ENCODE data around the gene MLPH.

MLPH gene

DNA sequence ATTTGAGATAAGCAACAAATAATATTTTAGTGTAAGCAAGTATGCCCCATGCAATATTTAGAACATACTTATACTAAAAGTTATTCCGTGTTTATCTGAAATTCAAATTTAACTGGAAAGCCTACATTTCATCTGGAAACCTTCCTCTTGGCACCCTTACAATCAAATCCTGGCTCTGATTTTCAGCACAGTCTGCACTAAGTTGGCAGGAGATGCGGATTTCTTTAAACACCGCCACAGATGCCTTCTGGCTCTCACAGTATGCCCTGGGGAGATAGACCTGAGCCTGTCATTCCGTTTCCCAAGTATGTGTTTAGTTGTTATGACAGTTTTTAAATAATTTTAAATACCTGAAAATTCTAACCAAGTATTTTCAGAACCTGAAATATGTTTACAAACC lies 7.3 kb upstream of the MLPH start:
- DNase-seq (ENCODE audit: low spot score), result no peak

GRCh38 chr2:237480556-237480955 lies 6.5 kb upstream of the MLPH start:
- no peak for DNase-seq (ENCODE audit: low spot score)

DNA sequence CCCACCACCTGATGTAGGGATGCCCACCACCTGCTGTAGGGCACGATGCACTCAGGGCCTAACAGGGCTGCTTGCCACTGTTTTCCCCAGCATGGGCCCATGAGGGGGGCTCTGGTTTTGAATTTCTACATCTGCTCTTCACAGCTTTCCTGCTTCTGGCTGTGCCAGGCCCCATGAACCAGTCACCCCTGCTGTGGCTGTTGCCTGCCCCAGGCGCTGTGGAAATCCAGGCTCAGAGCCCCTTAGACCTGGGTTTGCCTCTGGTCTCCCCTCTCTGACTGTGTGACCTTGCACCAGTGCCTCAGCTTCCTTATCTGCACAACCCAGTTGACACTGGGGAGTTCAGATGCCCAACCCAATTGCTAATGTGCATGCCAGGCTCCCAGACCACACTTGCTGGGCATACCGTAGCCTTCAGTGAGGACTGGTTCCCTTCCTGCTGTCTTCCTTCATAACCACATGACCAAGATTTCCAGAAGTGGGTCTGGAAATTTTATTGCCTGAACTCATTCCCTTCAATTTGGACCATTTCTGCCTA lies 6.0 kb upstream of the MLPH start:
- no peak for DNase-seq (ENCODE audit: low spot score)

DNA sequence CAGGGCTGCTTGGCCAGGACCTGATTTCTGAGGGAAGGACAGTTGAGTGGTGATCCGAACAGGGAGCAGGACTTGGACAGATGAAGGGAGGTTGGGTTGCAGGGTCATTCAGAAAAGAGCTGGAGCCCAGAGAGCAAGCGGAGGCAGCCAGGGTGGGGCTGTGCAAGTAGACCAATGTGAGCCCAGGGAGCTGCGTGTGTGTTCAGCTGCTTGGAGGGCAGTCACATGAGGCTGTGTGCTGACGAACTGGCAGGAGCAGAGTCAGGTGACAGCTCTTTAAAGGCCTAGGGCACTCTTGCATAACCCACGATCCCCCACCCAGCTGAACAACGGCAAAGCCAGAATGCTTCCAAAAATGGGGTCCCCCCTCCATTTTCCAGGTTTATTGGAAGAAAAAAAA lies 4.6 kb upstream of the MLPH start:
- no peak for DNase-seq (ENCODE audit: low spot score)

GRCh38 chr2:237483018-237483731 lies 3.9 kb upstream of the MLPH start:
- no peak for DNase-seq (ENCODE audit: low spot score)

DNA sequence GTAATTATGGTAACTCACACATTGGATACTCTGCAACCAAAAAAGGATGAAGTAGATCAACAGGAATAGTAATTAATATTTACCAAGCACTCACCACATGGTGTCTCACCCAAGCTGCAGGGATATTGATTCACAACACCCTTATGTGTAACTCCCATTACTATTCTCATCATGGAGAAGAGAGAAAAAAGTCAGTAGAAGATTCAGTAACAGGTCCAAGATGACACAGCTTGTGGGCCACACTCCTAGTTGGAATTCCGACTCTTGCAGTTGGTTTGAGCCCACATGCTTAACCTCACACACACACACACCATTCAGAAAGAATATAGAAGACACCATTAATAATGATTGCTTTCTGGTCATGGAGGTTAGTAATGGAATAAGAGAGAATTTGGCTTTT lies 1.7 kb upstream of the MLPH start:
- DNase-seq (ENCODE audit: low spot score), result no peak

GRCh38 chr2:237485844-237486243 lies 1.2 kb upstream of the MLPH start:
- no peak for DNase-seq (ENCODE audit: low spot score)

DNA sequence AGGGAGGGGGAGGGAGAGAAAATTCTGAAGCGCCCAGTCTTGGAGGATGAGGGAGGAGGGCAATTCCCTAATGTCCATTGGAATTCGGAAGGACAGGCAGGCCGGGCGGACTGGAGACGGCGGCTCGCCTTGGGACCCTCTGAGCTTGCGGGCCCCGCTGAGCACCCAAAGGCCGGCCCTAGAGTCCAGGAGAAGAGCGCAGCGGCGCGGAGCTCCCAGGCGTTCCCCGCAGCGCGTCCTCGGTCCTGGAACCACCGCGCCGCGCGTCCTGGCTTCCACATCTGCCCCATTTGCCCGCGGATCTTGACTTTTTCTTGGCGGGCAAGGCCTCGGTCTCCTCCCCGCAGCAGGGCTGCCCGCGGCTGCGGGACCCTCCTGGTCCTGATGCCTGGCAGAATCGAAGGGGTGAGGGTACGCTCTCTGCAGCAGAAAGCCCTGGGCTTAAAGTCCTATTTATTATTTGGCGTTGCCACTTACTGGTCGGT lies 675 bp upstream of the MLPH start:
- no peak for DNase-seq (ENCODE audit: low spot score)

- DNase-seq (ENCODE audit: low spot score), result no peak
These were observed 445 bp downstream of the MLPH start for GRCh38 chr2:237487496-237487895.

DNA sequence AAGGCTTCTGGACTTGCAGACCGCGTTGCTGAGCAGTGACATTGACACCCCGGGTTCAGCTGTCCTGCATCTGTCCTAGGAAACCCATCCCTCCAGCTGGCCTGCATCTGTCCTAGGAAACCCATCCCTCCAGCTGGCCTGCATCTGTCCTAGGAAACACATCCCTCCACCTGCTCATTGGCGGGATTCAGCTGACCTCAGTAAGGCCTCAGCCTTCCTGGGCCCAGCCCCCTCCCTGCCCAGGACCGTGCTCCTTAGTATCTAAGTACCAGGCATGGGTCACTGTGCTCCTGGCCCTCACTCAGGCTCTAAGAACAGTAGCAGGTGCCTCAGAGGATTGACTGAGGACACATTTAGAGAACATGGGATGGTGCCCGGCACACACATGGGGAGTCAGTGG lies 1.2 kb downstream of the MLPH start:
- no peak for DNase-seq (ENCODE audit: low spot score)

DNA sequence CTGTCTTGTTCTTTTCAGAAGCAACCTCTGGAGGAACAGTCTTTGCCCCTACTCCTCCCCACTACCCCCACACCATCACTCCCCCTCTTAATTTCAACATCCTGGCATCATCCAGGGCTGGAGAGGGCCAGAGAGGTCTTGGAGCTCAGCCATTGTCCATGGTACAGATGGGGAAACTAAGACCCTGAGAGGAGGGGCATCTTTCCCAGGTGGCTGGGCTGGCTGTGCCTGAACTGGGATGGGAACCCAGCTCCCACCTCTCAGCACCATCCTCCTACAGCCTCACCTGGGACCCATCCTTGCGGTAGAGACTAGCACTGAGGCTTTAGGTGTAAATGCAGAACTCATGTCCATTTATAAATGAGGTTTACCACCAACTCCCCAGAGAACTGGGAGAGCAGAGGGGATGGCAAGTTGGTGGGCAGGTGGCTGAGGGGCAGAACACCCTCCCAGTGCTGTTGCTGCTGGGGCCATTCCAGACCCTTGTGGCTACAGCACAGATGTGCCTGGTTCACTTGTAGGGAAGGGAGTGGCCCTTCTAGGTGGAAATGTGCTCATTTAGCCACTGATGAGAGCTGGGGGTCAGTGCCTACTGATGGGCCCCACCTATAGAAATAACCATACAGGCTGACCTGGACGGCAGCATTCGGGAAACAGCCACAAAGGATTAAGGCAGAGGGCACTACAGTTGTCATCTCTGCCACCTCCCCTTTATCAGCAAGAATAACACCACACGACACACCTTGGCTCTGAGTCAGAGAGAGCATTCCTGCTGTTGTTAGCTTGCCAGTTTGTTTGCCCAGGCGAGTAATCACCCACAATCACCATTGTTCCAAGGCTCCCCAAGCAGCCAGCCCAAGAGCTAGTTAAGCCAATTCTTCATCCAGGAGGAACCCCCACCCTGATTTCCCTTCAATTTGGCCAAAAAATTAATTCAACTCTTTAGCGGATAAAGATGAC lies 2.1 kb downstream of the MLPH start:
- DNase-seq (ENCODE audit: low spot score), result no peak

DNA sequence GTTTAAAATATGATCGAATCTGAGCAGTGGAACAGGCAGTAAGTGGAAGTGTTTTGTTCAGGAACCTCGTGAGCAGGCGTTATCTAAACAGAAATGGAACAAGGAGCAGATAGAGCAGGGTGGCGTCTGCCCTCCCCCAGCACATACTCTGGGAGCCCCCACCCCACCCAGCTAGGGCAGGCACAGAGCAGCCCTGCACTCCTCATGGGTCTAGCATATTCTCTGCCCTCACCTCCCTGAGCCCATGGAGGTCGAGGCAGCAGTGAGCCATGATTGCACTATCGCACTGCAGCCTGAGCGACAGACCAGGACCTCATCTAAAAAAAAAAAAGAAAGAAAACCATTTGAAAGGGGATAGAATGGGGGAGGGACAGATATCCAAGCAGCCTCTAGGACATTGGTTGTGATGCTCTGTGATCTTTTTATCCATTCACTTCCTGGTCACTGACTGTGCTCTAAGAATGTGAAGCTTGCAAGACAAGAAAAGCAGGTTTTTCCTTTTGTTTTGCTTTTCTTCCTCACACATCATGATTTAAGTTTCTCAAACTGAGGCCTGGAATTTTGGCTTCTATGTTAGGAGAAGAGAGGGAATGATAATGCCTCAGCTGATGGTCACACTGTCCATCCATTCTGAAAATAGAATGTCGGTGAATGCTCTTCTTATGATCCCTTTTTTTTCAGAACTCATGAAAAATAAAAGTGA lies 3.1 kb downstream of the MLPH start:
- DNase-seq (ENCODE audit: low spot score), result no peak

DNA sequence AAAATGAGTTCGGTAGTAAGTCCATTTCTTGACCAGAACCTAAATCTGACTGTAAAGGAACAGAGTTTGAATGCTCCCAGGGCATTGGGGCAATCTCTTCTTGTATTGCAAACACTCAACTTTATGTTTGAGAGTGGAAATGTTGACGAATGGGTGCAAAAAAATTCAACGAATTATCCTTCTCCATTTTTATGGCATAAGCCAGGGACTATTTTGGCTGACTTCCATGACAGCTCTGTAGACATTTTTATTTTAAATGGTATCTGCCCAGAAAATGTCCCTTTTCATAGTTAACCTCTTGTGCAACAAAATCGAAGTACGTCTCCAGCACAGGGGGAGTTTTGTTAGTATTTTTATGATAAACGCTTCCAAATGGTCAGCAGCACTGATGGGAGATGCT lies 3.7 kb downstream of the MLPH start:
- no peak for DNase-seq (ENCODE audit: low spot score)

GRCh38 chr2:237491515-237492118 lies 4.6 kb downstream of the MLPH start:
- DNase-seq (ENCODE audit: low spot score), result no peak

- DNase-seq (ENCODE audit: low spot score), result no peak
These were observed 5.3 kb downstream of the MLPH start for GRCh38 chr2:237492137-237492890.

- DNase-seq (ENCODE audit: low spot score), result no peak
These were observed 7.0 kb downstream of the MLPH start for GRCh38 chr2:237494066-237494465.

- no peak for DNase-seq (ENCODE audit: low spot score)
These were observed 8.6 kb downstream of the MLPH start for GRCh38 chr2:237495521-237496117.

- DNase-seq (ENCODE audit: low spot score), result no peak
These were observed 9.4 kb downstream of the MLPH start for GRCh38 chr2:237496428-237496827.

DNA sequence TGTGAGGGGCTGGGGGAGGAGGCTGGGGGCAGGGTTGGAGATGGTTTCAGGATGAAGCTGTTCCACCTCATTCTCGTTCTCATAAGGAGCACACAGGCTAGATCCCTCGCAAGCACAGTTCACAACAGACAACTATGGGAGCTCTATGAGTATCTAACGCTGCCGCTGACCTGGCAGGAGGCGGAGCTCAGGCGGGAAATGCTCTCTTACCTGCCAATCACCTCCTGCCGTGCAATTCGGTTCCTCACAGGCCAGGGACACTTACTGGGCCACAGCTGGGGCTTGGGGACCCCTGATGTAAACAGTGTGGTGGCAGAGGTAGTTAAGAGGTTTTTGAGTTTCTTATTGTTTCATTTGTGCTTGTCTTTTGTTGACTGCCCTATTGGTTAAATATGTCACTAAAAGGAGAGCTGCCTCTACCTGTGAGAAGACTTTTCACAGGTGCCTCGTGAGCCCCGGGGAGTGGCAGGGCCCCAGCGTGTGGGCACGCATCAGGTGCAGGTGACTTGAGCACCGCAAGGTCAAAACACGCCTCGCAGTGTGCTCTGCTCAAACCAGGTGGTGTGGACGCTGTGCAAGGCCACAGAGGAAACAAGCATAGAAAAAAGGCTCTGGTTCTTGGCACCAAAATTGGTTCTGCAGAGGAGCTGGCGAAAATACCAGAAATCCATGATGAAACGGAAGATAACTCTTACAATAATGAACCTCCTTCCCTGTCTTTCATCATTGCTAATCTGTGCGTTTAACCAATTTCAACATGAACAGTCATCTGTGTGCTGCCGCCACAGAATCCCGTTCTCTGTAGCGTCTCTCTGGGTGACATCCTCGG lies 10.2 kb downstream of the MLPH start:
- DNase-seq (ENCODE audit: low spot score), result no peak

GRCh38 chr2:237497838-237498186 lies 10.8 kb downstream of the MLPH start:
- no peak for DNase-seq (ENCODE audit: low spot score)
